GM13977 (cell line): ENCODE measurements around the gene TEK.

Experiments
- DNase-seq: peaks from one replicate; pipeline ENCODE4 v3.0.0; 2012; ENCODE audit warnings: low spot score
- CTCF ChIP-seq: IDR thresholded peaks from 2 replicates; pipeline ENCODE4 v1.5.1; 2012; ENCODE audit warnings: mild to moderate bottlenecking, control low read depth; ENCODE audit not compliant: insufficient read depth; ENCODE audit errors: extremely low read depth, missing control alignments
- in situ Hi-C: fragments of 300-500 bp; cut with MboI; formaldehyde crosslinking; loops from one replicate; pipeline ENCODE4 v1.12.0; 2022; ENCODE audit warnings: low sequenced_read_pairs, low pct_unique_long_range_greater_than_20kb, mixed read lengths, inconsistent platforms; ENCODE audit not compliant: unreplicated experiment

TEK gene

GRCh38 chr9:27261517-27262211 is 152.6 kb downstream of the TEK start:
- in situ Hi-C loops = no loop called here
- no peak for TF ChIP-seq CTCF
- no peak for DNase-seq

GRCh38 chr9:27272103-27272502 is 163.1 kb downstream of the TEK start:
- no peak for TF ChIP-seq CTCF
- DNase-seq = no peak
- in situ Hi-C loops = no loop called here

GRCh38 chr9:27273186-27273585 is 164.2 kb downstream of the TEK start:
- in situ Hi-C loops = no loop called here
- DNase-seq = no peak
- no peak for TF ChIP-seq CTCF

- peak; percentile 56 for DNase-seq
- TF ChIP-seq CTCF = peak; percentile 72
- in situ Hi-C loops = loop anchor here (25.0 kb wide), 1 partner anchor 239 kb away; no protein-coding TSS in a partner anchor
These were observed 167.4 kb downstream of the TEK start for GRCh38 chr9:27276193-27277030.

- TF ChIP-seq CTCF = no peak
- in situ Hi-C loops = loop anchor here (25.0 kb wide), 1 partner anchor 241 kb away; no protein-coding TSS in a partner anchor
- DNase-seq = no peak
These were observed 169.3 kb downstream of the TEK start for GRCh38 chr9:27278374-27278773.

GRCh38 chr9:27279611-27280010 is 170.6 kb downstream of the TEK start:
- no peak for TF ChIP-seq CTCF
- in situ Hi-C loops = loop anchor here (25.0 kb wide), 1 partner anchor 242 kb away; no protein-coding TSS in a partner anchor
- DNase-seq = no peak
